Measurements from ENCODE around the gene CSNK1G1.

The CSNK1G1 gene

DNA sequence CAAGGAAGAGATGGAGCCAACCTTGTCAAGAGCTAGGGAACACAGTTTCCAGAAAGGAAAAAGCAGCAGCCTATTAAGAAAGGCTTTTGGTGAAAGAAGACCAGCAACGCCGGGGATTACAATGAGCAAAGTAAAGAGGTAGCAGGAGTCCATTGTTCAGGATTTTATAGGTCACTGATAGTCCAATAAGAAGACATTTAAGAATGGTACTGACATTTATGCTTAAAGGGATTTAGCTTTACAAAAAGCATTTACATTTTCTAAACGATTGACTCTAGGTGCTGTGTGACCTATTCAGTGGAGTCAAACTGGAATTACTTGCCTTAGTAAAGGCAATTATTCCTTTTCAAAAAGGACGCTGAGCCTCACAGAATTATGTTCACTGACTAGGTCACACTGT lies 40.8 kb downstream of the CSNK1G1 start:
- DNase-seq (ENCODE audit: insufficient read length) (no peak), FAIRE-seq (no peak)
- no peak for TF ChIP-seq POLR2A (IDR thresholded peaks at IDR 0.05; ENCODE audit: low read depth, low read length)
- no peak for TF ChIP-seq TAF1 (IDR thresholded peaks at IDR 0.05; ENCODE audit: borderline replicate concordance, low read depth, low read length)
- TF ChIP-seq POLR2AphosphoS5 (IDR thresholded peaks at IDR 0.05; ENCODE audit: low read depth, low read length), result no peak

DNA sequence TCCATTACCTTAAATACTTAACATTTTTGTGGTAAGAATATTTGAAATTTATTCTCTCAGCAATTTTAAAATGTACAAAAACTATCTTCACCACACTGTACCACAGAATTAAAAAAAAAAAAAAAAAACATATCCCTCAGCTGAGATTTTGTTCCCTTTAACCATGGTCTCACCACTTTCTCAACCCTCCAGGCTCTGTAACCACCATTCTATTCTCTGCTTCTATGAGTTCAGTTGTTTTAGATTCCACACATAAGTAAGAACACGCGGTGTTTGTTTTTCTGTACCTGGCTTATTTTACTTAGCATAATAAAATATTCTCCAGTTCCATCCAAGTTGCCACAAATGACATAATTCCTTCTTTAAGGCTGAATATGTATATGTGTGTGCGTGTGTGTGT lies 41.5 kb downstream of the CSNK1G1 start:
- TF ChIP-seq POLR2A (IDR thresholded peaks at IDR 0.05; ENCODE audit: low read depth, low read length) (no peak), POLR2AphosphoS5 (IDR thresholded peaks at IDR 0.05; ENCODE audit: low read depth, low read length) (no peak), TAF1 (IDR thresholded peaks at IDR 0.05; ENCODE audit: borderline replicate concordance, low read depth, low read length) (no peak)
- DNase-seq (ENCODE audit: insufficient read length) (no peak), FAIRE-seq (no peak)

DNA sequence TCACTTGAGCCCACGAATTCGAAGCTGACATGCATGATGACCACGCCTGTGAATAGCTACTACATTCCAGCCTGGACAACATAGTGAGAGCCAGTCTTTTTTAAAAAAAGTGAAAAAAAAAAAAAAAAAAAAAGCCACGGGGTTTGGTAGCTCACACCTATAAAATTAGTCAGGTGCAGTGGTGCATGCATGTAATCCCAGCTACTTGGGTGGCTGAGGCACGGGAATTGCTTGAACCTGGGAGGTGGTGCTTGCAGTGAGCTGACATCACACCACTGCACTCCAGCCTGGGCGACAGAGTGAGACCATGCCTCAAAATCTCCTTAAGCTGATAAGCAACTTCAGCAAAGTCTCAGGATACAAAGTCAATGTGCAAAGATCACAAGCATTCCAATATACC lies 44.4 kb downstream of the CSNK1G1 start:
- no peak for TF ChIP-seq TAF1 (IDR thresholded peaks at IDR 0.05; ENCODE audit: borderline replicate concordance, low read depth, low read length)
- no peak for TF ChIP-seq POLR2AphosphoS5 (IDR thresholded peaks at IDR 0.05; ENCODE audit: low read depth, low read length)
- TF ChIP-seq POLR2A (IDR thresholded peaks at IDR 0.05; ENCODE audit: low read depth, low read length), result no peak
- DNase-seq (ENCODE audit: insufficient read length), result no peak
- no peak for FAIRE-seq

DNA sequence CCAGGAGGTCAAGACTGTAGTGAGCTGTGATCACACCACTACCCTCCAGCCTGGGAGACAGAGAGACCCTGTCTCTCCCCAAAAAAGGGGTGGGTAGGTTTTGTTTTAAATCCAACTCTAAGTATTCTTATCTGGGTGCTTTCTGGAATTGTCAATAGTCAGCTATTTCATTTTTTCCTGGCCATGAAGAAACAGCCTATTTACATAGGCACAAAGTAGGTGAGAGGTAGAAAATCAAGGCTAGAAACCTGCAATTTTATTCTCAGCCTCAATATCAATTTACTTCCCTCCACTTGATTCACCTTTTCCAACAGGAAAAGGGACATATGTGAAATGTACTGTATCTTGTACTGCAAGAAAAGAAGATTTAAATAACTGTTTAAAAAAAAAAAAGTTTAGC lies 45.9 kb downstream of the CSNK1G1 start:
- FAIRE-seq, result no peak
- no peak for DNase-seq (ENCODE audit: insufficient read length)

DNA sequence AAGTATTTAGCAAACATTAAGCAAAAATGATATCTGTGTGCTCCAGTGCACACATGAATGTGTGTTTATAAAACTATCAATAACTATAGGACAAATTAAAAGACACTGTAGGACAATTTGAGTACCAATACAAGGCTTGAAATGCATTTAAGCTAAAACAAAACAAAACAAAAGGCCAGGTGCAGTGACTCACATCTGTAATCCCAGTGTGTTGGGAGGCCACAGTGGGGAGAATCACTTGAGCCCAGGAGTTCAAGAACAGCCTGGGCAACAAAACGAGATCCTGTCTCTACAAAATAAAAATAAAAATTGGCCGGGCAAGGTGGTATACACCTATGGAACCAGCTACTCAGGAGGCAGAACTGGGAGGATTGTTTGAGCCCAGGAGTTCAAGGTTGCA lies 50.7 kb downstream of the CSNK1G1 start:
- FAIRE-seq (no peak), DNase-seq (ENCODE audit: insufficient read length) (no peak)
- no peak for TF ChIP-seq POLR2AphosphoS5 (IDR thresholded peaks at IDR 0.05; ENCODE audit: low read depth, low read length)
- no peak for TF ChIP-seq TAF1 (IDR thresholded peaks at IDR 0.05; ENCODE audit: borderline replicate concordance, low read depth, low read length)
- TF ChIP-seq POLR2A (IDR thresholded peaks at IDR 0.05; ENCODE audit: low read depth, low read length), result no peak

More for the DNA sequence above, 45.9 kb downstream of the CSNK1G1 start:
- TF ChIP-seq POLR2A (IDR thresholded peaks at IDR 0.05; ENCODE audit: low read depth, low read length), result no peak
- no peak for TF ChIP-seq TAF1 (IDR thresholded peaks at IDR 0.05; ENCODE audit: borderline replicate concordance, low read depth, low read length)
- TF ChIP-seq POLR2AphosphoS5 (IDR thresholded peaks at IDR 0.05; ENCODE audit: low read depth, low read length), result no peak

DNA sequence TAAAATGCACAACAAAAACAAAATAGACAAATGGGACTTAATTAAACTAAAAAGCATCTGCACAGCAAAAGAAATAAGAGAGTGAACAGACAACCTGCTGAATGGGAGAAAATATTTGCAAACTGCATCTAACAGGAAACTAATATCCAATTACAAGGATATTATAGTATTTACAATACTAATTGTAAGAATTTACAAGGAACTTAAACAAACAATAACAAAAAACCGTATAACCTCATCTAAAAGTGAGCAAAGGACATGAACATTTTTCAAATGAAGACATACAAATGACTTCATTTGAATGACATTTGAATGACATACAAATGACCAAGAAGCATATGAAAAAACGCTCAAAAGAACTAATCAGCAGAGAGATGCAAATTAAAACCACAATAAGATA lies 66.4 kb downstream of the CSNK1G1 start:
- TF ChIP-seq TAF1 (IDR thresholded peaks at IDR 0.05; ENCODE audit: borderline replicate concordance, low read depth, low read length) (no peak), POLR2AphosphoS5 (IDR thresholded peaks at IDR 0.05; ENCODE audit: low read depth, low read length) (no peak), POLR2A (IDR thresholded peaks at IDR 0.05; ENCODE audit: low read depth, low read length) (no peak)
- DNase-seq (ENCODE audit: insufficient read length) (no peak), FAIRE-seq (no peak)

DNA sequence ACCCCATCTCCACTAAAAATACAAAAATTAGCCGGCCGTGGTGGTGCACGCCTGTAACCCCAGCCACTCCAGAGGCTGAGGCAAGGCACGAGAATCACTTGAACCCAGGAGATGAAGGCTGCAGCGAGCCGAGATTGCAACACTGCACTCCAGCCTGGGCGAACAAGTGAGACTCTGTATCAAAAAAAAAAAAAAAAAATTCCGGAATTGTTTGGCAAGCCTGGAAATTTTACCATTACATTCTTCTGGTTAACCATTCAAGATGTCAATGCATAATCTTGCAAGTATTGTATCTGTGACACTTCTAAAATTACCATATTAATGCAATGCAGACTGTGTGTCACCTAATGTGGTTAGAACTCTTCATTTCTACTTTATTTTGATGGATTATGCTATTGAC lies 67.0 kb downstream of the CSNK1G1 start:
- FAIRE-seq (no peak), DNase-seq (ENCODE audit: insufficient read length) (no peak)
- TF ChIP-seq POLR2A (IDR thresholded peaks at IDR 0.05; ENCODE audit: low read depth, low read length) (no peak), TAF1 (IDR thresholded peaks at IDR 0.05; ENCODE audit: borderline replicate concordance, low read depth, low read length) (no peak), POLR2AphosphoS5 (IDR thresholded peaks at IDR 0.05; ENCODE audit: low read depth, low read length) (no peak)

DNA sequence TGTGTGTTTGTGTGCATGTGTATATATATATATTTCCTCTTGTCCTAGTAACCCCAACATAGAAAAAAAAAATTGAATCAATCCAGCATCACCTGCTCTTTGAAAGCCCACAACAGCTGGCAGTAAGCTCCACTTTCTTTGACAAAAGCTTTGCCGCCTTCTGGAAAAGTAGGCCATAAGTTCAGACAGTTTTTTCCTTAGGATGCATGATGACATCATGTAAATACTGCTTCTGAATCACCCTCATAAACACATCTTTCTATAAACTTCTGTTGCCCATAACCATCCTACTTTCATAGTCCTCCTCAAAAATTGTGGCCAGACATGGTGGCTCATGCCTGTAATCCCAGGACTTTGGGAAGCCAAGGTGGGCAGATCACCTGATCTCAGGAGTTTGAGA lies 67.4 kb downstream of the CSNK1G1 start:
- FAIRE-seq (no peak), DNase-seq (ENCODE audit: insufficient read length) (no peak)
- TF ChIP-seq TAF1 (IDR thresholded peaks at IDR 0.05; ENCODE audit: borderline replicate concordance, low read depth, low read length), result no peak
- TF ChIP-seq POLR2AphosphoS5 (IDR thresholded peaks at IDR 0.05; ENCODE audit: low read depth, low read length), result no peak
- no peak for TF ChIP-seq POLR2A (IDR thresholded peaks at IDR 0.05; ENCODE audit: low read depth, low read length)

DNA sequence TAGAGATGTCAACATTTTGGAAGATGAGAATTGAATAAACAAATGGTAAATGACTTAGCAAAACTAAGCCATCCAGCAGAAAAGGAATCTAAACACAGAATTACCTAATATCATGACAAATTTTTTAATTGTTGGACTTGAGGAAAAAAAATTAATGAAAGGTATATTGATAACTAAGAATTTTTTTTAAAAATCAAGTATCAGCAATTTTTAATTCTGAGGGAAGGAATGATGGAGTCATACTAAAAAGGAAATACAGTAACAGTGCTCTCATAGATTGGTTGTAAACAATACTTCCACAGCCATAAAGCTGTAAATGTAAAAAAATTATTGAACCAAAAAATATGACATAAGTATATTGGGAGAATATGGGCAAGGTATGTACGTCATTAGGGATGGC lies 68.0 kb downstream of the CSNK1G1 start:
- no peak for FAIRE-seq

DNA sequence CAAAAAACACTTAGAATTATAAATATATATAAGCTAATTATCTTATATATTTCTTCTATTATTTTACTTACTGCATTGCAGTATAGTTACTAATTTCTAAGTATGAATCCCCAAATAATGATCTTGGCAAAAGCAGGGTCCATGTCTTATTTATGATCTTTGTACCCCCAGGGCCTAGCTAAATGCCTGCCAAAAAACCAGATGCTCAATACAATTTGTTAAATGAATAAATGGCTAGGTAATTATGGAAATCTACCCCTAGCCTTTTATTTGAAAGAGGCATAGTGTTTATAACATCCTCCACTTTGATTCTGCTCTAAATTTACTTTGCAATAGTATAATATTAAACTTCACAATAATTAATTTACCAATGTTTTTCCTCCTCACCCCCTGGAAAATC lies 69.5 kb downstream of the CSNK1G1 start:
- TF ChIP-seq POLR2A (IDR thresholded peaks at IDR 0.05; ENCODE audit: low read depth, low read length) (no peak), TAF1 (IDR thresholded peaks at IDR 0.05; ENCODE audit: borderline replicate concordance, low read depth, low read length) (no peak), POLR2AphosphoS5 (IDR thresholded peaks at IDR 0.05; ENCODE audit: low read depth, low read length) (no peak)
- DNase-seq (ENCODE audit: insufficient read length), result no peak
- FAIRE-seq, result no peak

More for the DNA sequence above, 68.0 kb downstream of the CSNK1G1 start:
- no peak for TF ChIP-seq TAF1 (IDR thresholded peaks at IDR 0.05; ENCODE audit: borderline replicate concordance, low read depth, low read length)
- no peak for TF ChIP-seq POLR2AphosphoS5 (IDR thresholded peaks at IDR 0.05; ENCODE audit: low read depth, low read length)
- TF ChIP-seq POLR2A (IDR thresholded peaks at IDR 0.05; ENCODE audit: low read depth, low read length), result no peak
- DNase-seq (ENCODE audit: insufficient read length), result no peak

DNA sequence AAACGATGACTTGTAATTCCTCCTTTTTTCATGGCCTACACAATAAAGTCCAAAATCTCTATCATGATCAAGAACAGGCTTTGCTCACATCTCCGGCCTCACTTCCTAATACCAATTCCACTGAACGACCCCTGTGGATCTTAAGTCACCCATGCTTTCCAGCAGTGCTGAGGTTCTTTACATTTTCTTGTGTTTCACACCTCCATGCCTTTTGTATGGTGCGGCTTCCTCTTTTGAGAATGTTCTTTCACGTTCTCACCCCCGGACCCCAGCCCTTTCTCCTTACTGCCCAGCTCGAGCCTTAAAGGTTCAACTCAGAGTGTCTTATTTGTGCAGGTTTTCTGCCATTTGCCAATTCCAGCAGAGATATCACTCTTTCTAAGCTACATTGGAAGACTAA lies 70.1 kb downstream of the CSNK1G1 start:
- no peak for FAIRE-seq
- TF ChIP-seq POLR2A (IDR thresholded peaks at IDR 0.05; ENCODE audit: low read depth, low read length), result no peak
- no peak for TF ChIP-seq TAF1 (IDR thresholded peaks at IDR 0.05; ENCODE audit: borderline replicate concordance, low read depth, low read length)
- no peak for TF ChIP-seq POLR2AphosphoS5 (IDR thresholded peaks at IDR 0.05; ENCODE audit: low read depth, low read length)
- DNase-seq (ENCODE audit: insufficient read length), result no peak

DNA sequence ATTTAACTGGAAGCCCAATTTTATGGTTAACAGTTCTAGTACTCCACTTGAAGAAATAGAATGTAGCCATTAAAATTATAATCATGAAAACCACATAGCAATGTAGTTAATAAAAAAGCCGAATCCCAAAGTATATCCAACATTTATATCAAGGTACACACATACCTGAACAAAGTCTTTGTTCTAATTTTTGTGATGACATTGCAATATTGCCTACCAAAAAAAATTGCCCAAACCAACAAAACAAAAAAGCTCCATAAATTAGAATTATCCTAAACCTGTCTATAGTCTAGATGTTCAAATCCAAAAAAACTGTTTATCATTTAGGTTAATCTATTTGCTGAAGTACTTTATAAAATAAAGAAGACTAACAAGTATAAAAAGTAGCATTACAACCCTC lies 70.8 kb downstream of the CSNK1G1 start:
- FAIRE-seq, result no peak
- DNase-seq (ENCODE audit: insufficient read length), result no peak
- TF ChIP-seq POLR2A (IDR thresholded peaks at IDR 0.05; ENCODE audit: low read depth, low read length), result no peak
- no peak for TF ChIP-seq TAF1 (IDR thresholded peaks at IDR 0.05; ENCODE audit: borderline replicate concordance, low read depth, low read length)
- no peak for TF ChIP-seq POLR2AphosphoS5 (IDR thresholded peaks at IDR 0.05; ENCODE audit: low read depth, low read length)

DNA sequence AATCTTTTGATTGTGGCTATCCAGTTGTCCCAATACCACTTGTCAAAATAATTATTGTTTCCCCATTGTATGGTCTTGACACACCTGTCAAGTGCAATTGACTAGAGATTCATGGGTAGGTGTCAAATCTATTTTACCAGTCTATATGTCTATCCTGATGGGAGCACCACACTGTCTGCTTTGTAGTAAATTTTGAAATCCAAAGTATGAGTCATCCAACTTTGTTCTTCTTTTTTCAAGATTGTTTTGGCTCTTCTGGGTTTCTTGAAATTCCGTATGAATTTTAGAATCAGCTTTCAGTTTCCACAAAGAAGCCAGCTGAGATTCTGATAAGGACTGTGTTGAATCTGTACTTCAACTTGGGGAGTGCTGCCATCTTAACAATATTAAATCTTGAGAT lies 71.9 kb downstream of the CSNK1G1 start:
- TF ChIP-seq POLR2A (IDR thresholded peaks at IDR 0.05; ENCODE audit: low read depth, low read length) (no peak), POLR2AphosphoS5 (IDR thresholded peaks at IDR 0.05; ENCODE audit: low read depth, low read length) (no peak), TAF1 (IDR thresholded peaks at IDR 0.05; ENCODE audit: borderline replicate concordance, low read depth, low read length) (no peak)
- FAIRE-seq (no peak), DNase-seq (ENCODE audit: insufficient read length) (no peak)
